Thyroid gland (tissue), 4 donors: ENCODE results near the gene SLC2A13.

ENCODE experiments used
- CTCF ChIP-seq, 6 experiments: fragments of 200-600 bp in 3 of 6; fragments of 450-650 bp in 3 of 6; sonication (generic) in 3 of 6; IDR thresholded peaks; one replicate each; pipeline ENCODE4 v1.5.1; 2016 to 2019; ENCODE audit warnings: antibody characterized with exemption in 6 of 6, mild to moderate bottlenecking in 2 of 6, inconsistent platforms in 1 of 6, moderate library complexity in 1 of 6
- POLR2A ChIP-seq, 2 donors: fragments of 450-650 bp; IDR thresholded peaks; one replicate each; pipeline ENCODE4 v1.6.1; 2017; ENCODE audit warnings: antibody characterized with exemption in 2 of 2, mild to moderate bottlenecking in 2 of 2, moderate library complexity in 1 of 2

- TF ChIP-seq CTCF (IDR thresholded peaks at IDR 0.05), result no peak
- TF ChIP-seq POLR2A (IDR thresholded peaks at IDR 0.05), result no peak
These were observed 71.2 kb downstream of the SLC2A13 start for GRCh38 chr12:40034712-40035111.
